ENCODE data around the gene RASSF1.

- TF ChIP-seq POLR2A (IDR thresholded peaks at IDR 0.05) (no peak), CTCF (IDR thresholded peaks at IDR 0.05) (no peak)
These were observed 28.5 kb upstream of the RASSF1 start for GRCh38 chr3:50369012-50369670.

Measured in ovary (tissue), 3 donors.